Measurements from ENCODE around the gene DUSP2. TPM values are rescaled to one million over a fixed set of nuclear protein-coding genes. Genes with fewer than 3 reads are reported as not detected.
A peak's percentile ranks its signal among the peaks of the same experiment; 100 is the strongest.

Gene DUSP2
- total RNA-seq, 4 donors from 2014 or later: 2.2 to 8.4 (median 2.4) TPM

DNA sequence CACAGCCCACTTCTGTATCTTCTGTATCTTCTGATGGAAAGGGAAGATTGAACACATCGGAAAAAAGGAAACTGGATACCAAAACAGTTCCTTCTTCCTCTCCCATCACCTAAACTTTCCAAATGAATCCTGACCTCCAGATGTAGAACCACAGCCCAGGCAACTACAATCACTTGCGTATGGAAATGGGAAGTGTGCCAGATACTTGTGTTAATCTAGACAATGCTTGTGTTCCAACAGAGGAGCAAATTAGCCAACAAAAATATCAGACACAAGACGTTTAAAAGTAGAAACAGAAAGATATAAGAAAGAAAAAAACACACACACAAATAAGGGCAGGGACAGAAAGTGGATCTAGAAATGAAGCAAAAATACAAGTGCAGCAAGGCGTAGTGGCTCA lies 31.4 kb upstream of the DUSP2 start:
- Histone ChIP-seq H3K27ac (no peak overlapping the region), H3K9me3 (no peaks in the 10 kb centered on the region), H3K4me1 (no peaks in the 10 kb centered on the region), H3K36me3 (no peaks in the 10 kb centered on the region), H3K27me3 (no peaks in the 10 kb centered on the region), H3K4me3 (replicated peaks in 1 of 3) (no peak overlapping the region)
- 49 to 52% methylated on average over 4 of the region's 4 CpGs for WGBS, 2 donors
- TF ChIP-seq POLR2A (IDR thresholded peaks at IDR 0.05): no peak
- TF ChIP-seq, protein P1, sequence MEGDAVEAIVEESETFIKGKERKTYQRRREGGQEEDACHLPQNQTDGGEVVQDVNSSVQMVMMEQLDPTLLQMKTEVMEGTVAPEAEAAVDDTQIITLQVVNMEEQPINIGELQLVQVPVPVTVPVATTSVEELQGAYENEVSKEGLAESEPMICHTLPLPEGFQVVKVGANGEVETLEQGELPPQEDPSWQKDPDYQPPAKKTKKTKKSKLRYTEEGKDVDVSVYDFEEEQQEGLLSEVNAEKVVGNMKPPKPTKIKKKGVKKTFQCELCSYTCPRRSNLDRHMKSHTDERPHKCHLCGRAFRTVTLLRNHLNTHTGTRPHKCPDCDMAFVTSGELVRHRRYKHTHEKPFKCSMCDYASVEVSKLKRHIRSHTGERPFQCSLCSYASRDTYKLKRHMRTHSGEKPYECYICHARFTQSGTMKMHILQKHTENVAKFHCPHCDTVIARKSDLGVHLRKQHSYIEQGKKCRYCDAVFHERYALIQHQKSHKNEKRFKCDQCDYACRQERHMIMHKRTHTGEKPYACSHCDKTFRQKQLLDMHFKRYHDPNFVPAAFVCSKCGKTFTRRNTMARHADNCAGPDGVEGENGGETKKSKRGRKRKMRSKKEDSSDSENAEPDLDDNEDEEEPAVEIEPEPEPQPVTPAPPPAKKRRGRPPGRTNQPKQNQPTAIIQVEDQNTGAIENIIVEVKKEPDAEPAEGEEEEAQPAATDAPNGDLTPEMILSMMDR (IDR thresholded peaks at IDR 0.05): no peak
- DNase-seq: no peak
- intact Hi-C loops (cut with DNase I): loop anchor here (10.0 kb wide), 1 partner anchor 152 kb away; no protein-coding TSS in a partner anchor

DNA sequence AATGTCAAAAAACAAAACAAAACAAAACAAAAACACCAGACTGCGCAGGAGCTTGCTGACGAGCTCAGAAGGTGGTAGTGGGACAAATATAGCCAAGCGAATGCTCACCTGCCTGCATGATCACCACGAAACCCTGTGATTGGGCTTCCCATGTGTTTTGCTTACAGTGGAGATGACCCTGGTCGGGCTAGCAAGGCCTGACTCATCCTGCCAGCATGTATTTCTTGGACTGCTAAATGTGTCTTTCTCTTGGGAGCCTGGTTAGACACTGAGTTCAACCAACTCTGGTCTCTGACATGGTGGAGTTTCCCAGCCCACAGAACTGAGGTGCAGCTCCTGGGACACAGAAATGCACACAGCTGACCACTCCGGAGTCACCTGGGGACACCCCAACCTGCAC lies 30.7 kb upstream of the DUSP2 start:
- no peak overlapping the region for H3K27ac ChIP-seq
- intact Hi-C loops (cut with DNase I): loop anchor here (10.0 kb wide), 1 partner anchor 151 kb away; no protein-coding TSS in a partner anchor
- 80 to 82% methylated on average over 6 of the region's 6 CpGs for WGBS, 2 donors
- H3K9me3 ChIP-seq: no peaks in the 10 kb centered on the region
- H3K4me3 ChIP-seq (replicated peaks in 1 of 3): no peak overlapping the region
- H3K27me3 ChIP-seq: no peaks in the 10 kb centered on the region
- DNase-seq: no peak
- TF ChIP-seq, protein P1 (IDR thresholded peaks at IDR 0.05): no peak
- no peaks in the 10 kb centered on the region for H3K4me1 ChIP-seq
- H3K36me3 ChIP-seq: no peaks in the 10 kb centered on the region

DNA sequence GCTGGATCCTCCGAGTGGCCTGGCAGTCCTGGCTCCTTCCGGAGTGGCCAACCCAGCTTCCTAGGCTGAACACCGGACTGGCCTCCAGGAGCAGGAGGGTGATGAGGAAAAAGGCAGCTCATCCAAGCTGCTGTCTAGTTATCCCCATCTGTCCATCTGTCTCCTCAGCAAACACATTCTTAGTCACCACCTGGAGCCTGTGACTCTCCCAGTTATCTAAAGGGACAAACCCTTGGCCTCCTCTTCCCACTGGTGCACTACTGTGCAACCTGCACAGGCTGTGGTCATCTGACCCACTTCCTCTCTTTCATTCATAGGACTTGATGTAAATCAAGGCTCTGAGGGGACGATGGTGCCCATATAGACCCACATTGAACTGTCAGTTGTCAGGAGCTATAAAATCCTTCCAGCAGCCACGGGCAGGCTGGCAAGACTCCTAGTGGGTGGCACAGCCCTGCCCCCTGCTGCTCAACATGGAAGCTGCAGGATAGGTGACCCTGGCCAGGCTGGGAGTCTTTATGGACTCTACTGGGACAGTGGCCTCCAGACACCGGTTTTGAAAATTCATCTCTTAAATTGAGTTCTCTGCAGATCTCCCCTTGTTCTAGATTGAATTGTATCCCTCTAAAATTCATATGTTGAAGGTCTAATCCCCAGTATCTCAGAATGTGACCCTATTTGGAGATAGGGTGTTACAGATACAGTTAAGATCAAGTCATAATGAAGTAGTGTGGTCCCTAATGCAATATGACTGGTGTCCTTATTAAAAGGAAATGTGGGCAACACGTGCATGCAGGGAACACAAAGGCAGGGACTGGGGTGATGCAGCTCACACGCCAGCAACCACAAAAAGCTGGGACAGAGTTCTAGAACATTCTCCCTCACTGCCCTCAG lies 29.3 kb upstream of the DUSP2 start:
- no peak for TF ChIP-seq POLR2A (IDR thresholded peaks at IDR 0.05)
- TF ChIP-seq, protein P1 (IDR thresholded peaks at IDR 0.05): peak; percentile 68 to 90 (median 80)
- peak; percentile 74 to 84 for DNase-seq
- H3K4me3 ChIP-seq (replicated peaks in 1 of 3): no peak overlapping the region
- WGBS, 2 donors: 49 to 52% methylated on average over 8 of the region's 8 CpGs
- intact Hi-C loops (cut with DNase I): loop anchor here (5.0 to 10.0 kb wide), 2 partner anchors 37 to 150 kb away; partner anchors contain the start of gene ASTL
- H3K36me3 ChIP-seq: no peaks in the 10 kb centered on the region
- no peaks in the 10 kb centered on the region for H3K9me3 ChIP-seq
- H3K4me1 ChIP-seq: no peaks in the 10 kb centered on the region
- H3K27ac ChIP-seq: no peak overlapping the region
- no peaks in the 10 kb centered on the region for H3K27me3 ChIP-seq

DNA sequence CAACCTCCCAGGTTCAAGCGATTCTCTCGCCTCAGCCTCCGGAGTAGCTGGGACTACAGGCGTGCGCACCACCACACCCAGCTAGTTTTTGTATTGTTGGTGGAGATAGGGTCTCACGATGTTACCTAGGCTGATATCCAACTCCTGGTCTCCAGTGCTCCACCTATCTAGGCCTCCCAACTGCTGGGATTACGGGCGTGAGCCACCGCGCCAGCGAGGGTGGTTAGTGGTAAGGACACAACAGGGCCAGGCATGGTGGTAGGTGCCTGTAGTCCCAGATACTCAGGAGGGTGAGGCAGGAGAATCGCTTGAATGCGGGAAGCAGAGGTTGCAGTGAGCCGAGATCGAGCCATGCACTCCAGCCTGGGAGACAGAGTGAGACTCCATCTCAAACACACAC lies 26.6 kb upstream of the DUSP2 start:
- no peaks in the 10 kb centered on the region for H3K27me3 ChIP-seq
- no peaks in the 10 kb centered on the region for H3K9me3 ChIP-seq
- intact Hi-C loops (cut with DNase I): loop anchor here (5.0 to 10.0 kb wide), 2 partner anchors 35 to 147 kb away; partner anchors contain the start of gene ASTL
- no peak overlapping the region for H3K27ac ChIP-seq
- no peaks in the 10 kb centered on the region for H3K4me1 ChIP-seq
- no peak overlapping the region for H3K4me3 ChIP-seq (replicated peaks in 1 of 3)
- no peaks in the 10 kb centered on the region for H3K36me3 ChIP-seq
- no peak for TF ChIP-seq POLR2A (IDR thresholded peaks at IDR 0.05)
- DNase-seq: no peak
- 93 to 94% methylated on average over 15 of the region's 15 CpGs for WGBS, 2 donors

DNA sequence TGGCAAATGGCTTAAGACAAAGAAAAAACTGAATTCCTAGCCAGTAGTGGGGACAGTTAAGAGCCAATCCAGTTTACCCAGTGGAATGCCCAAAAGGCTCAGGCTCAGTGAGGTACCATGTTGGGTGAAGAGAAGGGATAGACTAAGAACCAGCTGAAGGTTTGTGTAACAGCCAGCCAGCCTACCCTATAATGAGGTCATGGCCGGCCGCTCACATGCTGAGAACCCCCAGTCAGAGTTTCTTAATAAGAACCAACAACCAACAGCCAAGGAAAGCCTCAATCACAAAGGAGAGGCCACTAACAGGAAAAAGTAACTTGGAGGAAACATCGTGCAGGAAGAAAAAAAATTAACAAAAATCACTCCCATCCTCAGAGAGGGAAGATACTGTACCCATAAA lies 25.4 kb upstream of the DUSP2 start:
- H3K4me3 ChIP-seq (replicated peaks in 1 of 3): no peak overlapping the region
- no peak for DNase-seq
- no peaks in the 10 kb centered on the region for H3K4me1 ChIP-seq
- 92 to 94% methylated on average over 3 of the region's 3 CpGs for WGBS, 2 donors
- TF ChIP-seq, protein P1 (IDR thresholded peaks at IDR 0.05): no peak
- TF ChIP-seq POLR2A (IDR thresholded peaks at IDR 0.05): no peak
- intact Hi-C loops (cut with DNase I): loop anchor here (5.0 to 10.0 kb wide), 2 partner anchors 33 to 146 kb away; partner anchors contain the start of gene ASTL
- no peak overlapping the region for H3K27ac ChIP-seq
- no peaks in the 10 kb centered on the region for H3K9me3 ChIP-seq
- H3K36me3 ChIP-seq: no peaks in the 10 kb centered on the region
- no peaks in the 10 kb centered on the region for H3K27me3 ChIP-seq

Measured in thyroid gland (tissue), 4 donors.